ENCODE results near the gene PPP1R8. TPM values are rescaled to one million over a fixed set of nuclear protein-coding genes. Genes with fewer than 3 reads are reported as not detected.

The PPP1R8 gene
- total and polyA plus RNA-seq, 10 of the 15 experiments (the other 5 are each of a cell fraction or from before 2014, with no cell fraction given): 10.2 to 77.0 (median 53.0) TPM

GRCh38 chr1:27884006-27884954 lies 53.7 kb downstream of the PPP1R8 start (continued):
- no peak for TF ChIP-seq ZNF622 (IDR thresholded peaks at IDR 0.05)
- peak; percentile 71 for TF ChIP-seq POLR2AphosphoS5 (IDR thresholded peaks at IDR 0.05; ENCODE audit: low read length)
- peak in 1 of 2 experiments; percentile 49; a peak in 1 of 4 replicates for TF ChIP-seq ETV6 (conservative IDR thresholded peaks at IDR 0.05 in 1 of 2, IDR thresholded peaks at IDR 0.05 in 1 of 2; ENCODE audit: borderline replicate concordance in 1 of 2, low read depth in 1 of 2)
- TF ChIP-seq PAX5 (IDR thresholded peaks at IDR 0.05; ENCODE audit: borderline replicate concordance, low read depth, low read length): peak; percentile 54; the same call in 1 of the 2 replicates
- TF ChIP-seq NFYA (IDR thresholded peaks at IDR 0.05; ENCODE audit: borderline replicate concordance, low read depth, low read length): no peak
- no peak; the same call in 1 of the 2 replicates for TF ChIP-seq CREB1 (IDR thresholded peaks at IDR 0.05; ENCODE audit: low read depth)
- TF ChIP-seq ZBED1 (IDR thresholded peaks at IDR 0.05; ENCODE audit: borderline replicate concordance): no peak
- TF ChIP-seq ZBTB40 (IDR thresholded peaks at IDR 0.05; ENCODE audit: borderline replicate concordance): no peak
- TF ChIP-seq E2F8 (IDR thresholded peaks at IDR 0.05; ENCODE audit: low read depth, partially characterized antibody): no peak
- TF ChIP-seq TBL1XR1 (IDR thresholded peaks at IDR 0.05; ENCODE audit: low read depth, low read length): peak; percentile 42; the same call in 1 of the 2 replicates
- TF ChIP-seq NBN (IDR thresholded peaks at IDR 0.05): no peak; the same call in 1 of the 2 replicates
- 0 out of 2 replicates have a peak, but pooled peaks have one; percentile 1 for TF ChIP-seq SMC3 (IDR thresholded peaks at IDR 0.05; ENCODE audit: borderline replicate concordance, low read length)
- peak; percentile 85 for TF ChIP-seq TCF12 (IDR thresholded peaks at IDR 0.05; ENCODE audit: low read depth, low read length)
- no peak for TF ChIP-seq ZSCAN29 (IDR thresholded peaks at IDR 0.05)
- TF ChIP-seq ATF7 (IDR thresholded peaks at IDR 0.05; ENCODE audit: low read depth): peak; percentile 43; the same call in 1 of the 2 replicates
- peak; percentile 94 for TF ChIP-seq DPF2 (IDR thresholded peaks at IDR 0.05)
- peak; percentile 53 for TF ChIP-seq BCL3 (IDR thresholded peaks at IDR 0.05; ENCODE audit: borderline replicate concordance, insufficient read depth, low read depth, low read length, poor library complexity, severe bottlenecking)
- TF ChIP-seq RFX5 (IDR thresholded peaks at IDR 0.05; ENCODE audit: low read depth, low read length): no peak
